T-helper 17 cell (primary cell): ENCODE measurements around the gene BMP2K. TPM values are rescaled to one million over a fixed set of nuclear protein-coding genes. Genes with fewer than 3 reads are reported as not detected.
"Not testable (repeated sequence)": the region's sequence is repeated elsewhere in the genome, so short reads cannot be mapped to it uniquely, and the experiment has no call there.

Source experiments
- ATAC-seq: fragments of 150-1000 bp; cut with Tn5 transposase; 2 replicates; pipeline ENCODE4 v1.10.0; 2021; ENCODE audit warnings: mild to moderate bottlenecking, moderate library complexity
- DNase-seq, 3 donors: peaks; one replicate each; pipeline versions ENCODE4 v3.0.0 to v3.0.0-alpha.2; 2020 to 2021
- H3K9me3 ChIP-seq: one replicate; pipeline ENCODE4 v1.7.0; 2013; ENCODE audit warnings: low read length, mild to moderate bottlenecking; ENCODE audit not compliant: control insufficient read depth, poor library complexity, severe bottlenecking
- H3K27ac Mint-ChIP-seq: one replicate; pipeline ENCODE4 v1.8.0; 2022; ENCODE audit warnings: mild to moderate bottlenecking, moderate library complexity, mixed read lengths
- H3K27me3 Mint-ChIP-seq: one replicate; pipeline ENCODE4 v1.8.0; 2022; ENCODE audit warnings: mixed read lengths
- H3K36me3 Mint-ChIP-seq: one replicate; pipeline ENCODE4 v1.8.0; 2022; ENCODE audit warnings: low read depth, mixed read lengths
- H3K4me1 Mint-ChIP-seq: one replicate; pipeline ENCODE4 v1.8.0; 2022; ENCODE audit warnings: mild to moderate bottlenecking, mixed read lengths
- H3K4me3 Mint-ChIP-seq: one replicate; pipeline ENCODE4 v1.8.0; 2022; ENCODE audit warnings: mild to moderate bottlenecking, moderate library complexity, mixed read lengths
- total RNA-seq, 4 donors: library from RNA in 2 of 4; stranded (reverse) in 2 of 4; gene quantifications; one replicate each; pipeline ENCODE4 v1.2.3 and lab custom pipeline; 2022 to 2026

BMP2K gene
- total RNA-seq, 2 donors from 2014 or later = 6.9 to 11.2 TPM

GRCh38 chr4:78809928-78810835, 34.0 kb downstream of the BMP2K start:
- Mint-ChIP-seq H3K4me1 (no peaks in the 10 kb centered on the region), H3K27me3 (no peaks in the 10 kb centered on the region)

GRCh38 chr4:78811034-78811433, 34.9 kb downstream of the BMP2K start:
- H3K4me1 Mint-ChIP-seq = no peaks in the 10 kb centered on the region
- H3K36me3 Mint-ChIP-seq = peaks cover 3% of the 10 kb centered on the region
- no peaks in the 10 kb centered on the region for H3K27me3 Mint-ChIP-seq
- no peak overlapping the region for H3K27ac Mint-ChIP-seq
- H3K4me3 Mint-ChIP-seq = no peak overlapping the region
- H3K9me3 ChIP-seq = no peaks in the 10 kb centered on the region
- no peak for DNase-seq
- ATAC-seq = no peak

More at GRCh38 chr4:78809928-78810835, 34.0 kb downstream of the BMP2K start:
- H3K27ac Mint-ChIP-seq = no peak overlapping the region
- H3K36me3 Mint-ChIP-seq = peaks cover 2% of the 10 kb centered on the region
- no peak for ATAC-seq
- no peak for DNase-seq
- H3K4me3 Mint-ChIP-seq = no peak overlapping the region
- no peaks in the 10 kb centered on the region for H3K9me3 ChIP-seq

- no peak overlapping the region for H3K27ac Mint-ChIP-seq
- no peaks in the 10 kb centered on the region for H3K27me3 Mint-ChIP-seq
- H3K4me1 Mint-ChIP-seq = peaks cover 3% of the 10 kb centered on the region
- no peak overlapping the region for H3K4me3 Mint-ChIP-seq
- H3K36me3 Mint-ChIP-seq = peaks cover 4% of the 10 kb centered on the region
- ATAC-seq (no peak), DNase-seq (no peak)
- H3K9me3 ChIP-seq = no peaks in the 10 kb centered on the region
Measured at GRCh38 chr4:78818530-78819079, 42.5 kb downstream of the BMP2K start.

- no peak overlapping the region for H3K27ac Mint-ChIP-seq
- no peak for ATAC-seq
- no peak for DNase-seq
- H3K4me1 Mint-ChIP-seq = peaks cover 3% of the 10 kb centered on the region
- H3K4me3 Mint-ChIP-seq = no peak overlapping the region
- peaks cover 6% of the 10 kb centered on the region for H3K36me3 Mint-ChIP-seq
- no peaks in the 10 kb centered on the region for H3K27me3 Mint-ChIP-seq
- no peaks in the 10 kb centered on the region for H3K9me3 ChIP-seq
Measured at GRCh38 chr4:78824001-78824400, 47.9 kb downstream of the BMP2K start.

GRCh38 chr4:78827191-78827590, 51.0 kb downstream of the BMP2K start:
- no peaks in the 10 kb centered on the region for H3K9me3 ChIP-seq
- H3K27me3 Mint-ChIP-seq = no peaks in the 10 kb centered on the region
- H3K4me1 Mint-ChIP-seq = peaks cover 2% of the 10 kb centered on the region
- H3K36me3 Mint-ChIP-seq = peaks cover 6% of the 10 kb centered on the region
- no peak overlapping the region for H3K4me3 Mint-ChIP-seq
- DNase-seq = no peak
- no peak for ATAC-seq
- H3K27ac Mint-ChIP-seq = no peak overlapping the region

- Mint-ChIP-seq H3K27ac (no peak overlapping the region), H3K36me3 (peaks cover 6% of the 10 kb centered on the region), H3K4me1 (peaks cover 2% of the 10 kb centered on the region), H3K27me3 (no peaks in the 10 kb centered on the region), H3K4me3 (no peak overlapping the region)
- no peaks in the 10 kb centered on the region for H3K9me3 ChIP-seq
- DNase-seq (no peak), ATAC-seq (no peak)
Measured at GRCh38 chr4:78829296-78829695, 53.1 kb downstream of the BMP2K start.

GRCh38 chr4:78839676-78840075, 63.5 kb downstream of the BMP2K start:
- DNase-seq, H3K27ac Mint-ChIP-seq, H3K36me3 Mint-ChIP-seq, H3K9me3 ChIP-seq, H3K4me1 Mint-ChIP-seq, H3K27me3 Mint-ChIP-seq, ATAC-seq, H3K4me3 Mint-ChIP-seq: not testable (repeated sequence)

DNA sequence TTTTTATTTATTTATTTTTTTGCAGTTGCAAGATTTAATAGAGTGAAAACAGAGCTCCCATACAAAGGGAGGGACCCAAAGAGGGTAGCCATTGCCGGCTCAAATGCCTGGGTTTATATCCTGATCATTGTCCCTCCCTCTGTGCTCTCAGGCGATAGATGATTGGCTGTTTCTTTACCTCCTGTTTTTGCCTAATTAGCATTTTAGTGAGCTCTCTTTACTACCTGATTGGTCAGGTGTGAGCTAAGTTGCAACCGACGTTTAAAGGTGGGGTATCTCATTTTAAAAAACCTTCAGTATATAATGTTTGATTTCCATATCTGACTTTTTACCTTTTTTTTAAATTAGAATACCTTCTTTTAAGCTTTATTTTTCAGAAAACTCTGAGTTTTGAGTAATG, 64.1 kb downstream of the BMP2K start:
- not testable (repeated sequence) for ATAC-seq, H3K36me3 Mint-ChIP-seq, H3K4me1 Mint-ChIP-seq, H3K27me3 Mint-ChIP-seq, H3K9me3 ChIP-seq, H3K4me3 Mint-ChIP-seq, H3K27ac Mint-ChIP-seq, DNase-seq

DNA sequence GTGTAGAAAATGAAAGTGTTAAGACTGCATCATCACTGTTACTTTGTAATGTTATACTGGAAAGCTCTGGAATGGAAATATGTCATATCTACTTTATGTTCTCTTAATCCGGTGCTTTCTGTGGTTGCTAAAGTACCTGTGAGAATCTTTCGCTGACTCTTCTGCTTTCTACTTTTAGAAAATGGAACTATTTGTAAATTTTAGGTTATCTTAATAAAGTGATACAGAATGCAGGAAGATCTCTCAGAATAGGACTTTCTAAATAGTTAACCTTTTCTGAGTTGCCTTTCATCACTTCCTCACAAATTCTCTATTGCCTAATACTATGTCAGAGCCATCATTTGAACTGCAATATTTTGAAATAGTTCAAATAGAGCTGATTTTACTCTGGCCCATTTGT, 69.3 kb downstream of the BMP2K start:
- no peaks in the 10 kb centered on the region for H3K27me3 Mint-ChIP-seq
- no peaks in the 10 kb centered on the region for H3K9me3 ChIP-seq
- H3K4me1 Mint-ChIP-seq = no peaks in the 10 kb centered on the region
- no peak overlapping the region for H3K27ac Mint-ChIP-seq
- no peaks in the 10 kb centered on the region for H3K36me3 Mint-ChIP-seq
- DNase-seq (no peak), ATAC-seq (no peak)
- H3K4me3 Mint-ChIP-seq = no peak overlapping the region

GRCh38 chr4:78846258-78846657, 70.1 kb downstream of the BMP2K start:
- no peak for ATAC-seq
- DNase-seq = no peak
- H3K27ac Mint-ChIP-seq = no peak overlapping the region
- H3K4me3 Mint-ChIP-seq = no peak overlapping the region
- no peaks in the 10 kb centered on the region for H3K36me3 Mint-ChIP-seq
- H3K9me3 ChIP-seq = no peaks in the 10 kb centered on the region
- no peaks in the 10 kb centered on the region for H3K27me3 Mint-ChIP-seq
- no peaks in the 10 kb centered on the region for H3K4me1 Mint-ChIP-seq

- Mint-ChIP-seq H3K4me1 (peaks cover 4% of the 10 kb centered on the region), H3K27me3 (no peaks in the 10 kb centered on the region), H3K27ac (no peak overlapping the region), H3K4me3 (no peak overlapping the region), H3K36me3 (no peaks in the 10 kb centered on the region)
- no peaks in the 10 kb centered on the region for H3K9me3 ChIP-seq
- DNase-seq = no peak
- ATAC-seq = no peak
Measured at GRCh38 chr4:78862314-78862737, 86.2 kb downstream of the BMP2K start.

DNA sequence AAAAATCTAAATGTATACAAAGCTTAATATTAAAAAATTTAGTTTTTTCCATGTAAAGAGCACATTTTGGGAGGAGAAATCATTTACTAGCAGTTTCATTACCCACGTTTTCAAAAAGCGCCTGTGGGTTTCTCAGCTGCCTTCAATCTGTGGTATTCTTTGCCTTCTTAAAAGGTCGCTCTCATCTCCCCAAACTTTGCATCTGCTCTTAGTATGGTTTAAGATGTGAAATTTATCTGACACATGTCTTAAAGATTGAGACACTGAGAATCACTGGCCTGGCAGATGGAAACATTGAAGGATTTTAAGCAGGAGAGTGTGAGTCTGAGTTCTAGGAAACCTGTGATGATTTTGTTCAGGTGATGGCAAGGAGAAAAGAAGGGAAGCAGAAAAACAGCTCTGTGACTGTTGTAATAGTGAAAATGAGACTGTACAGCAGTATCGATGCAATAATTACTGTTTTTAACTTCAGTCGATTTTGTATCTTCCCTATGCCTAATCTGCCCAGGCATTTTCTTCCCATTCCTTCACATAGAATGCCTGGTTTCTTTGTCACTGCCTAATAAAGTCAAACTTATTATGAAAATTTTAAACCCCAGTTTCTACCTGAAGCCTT, 87.2 kb downstream of the BMP2K start:
- ATAC-seq = no peak
- Mint-ChIP-seq H3K36me3 (no peaks in the 10 kb centered on the region), H3K4me3 (no peak overlapping the region), H3K27me3 (no peaks in the 10 kb centered on the region), H3K4me1 (peaks cover 4% of the 10 kb centered on the region), H3K27ac (no peak overlapping the region)
- H3K9me3 ChIP-seq = no peaks in the 10 kb centered on the region
- no peak for DNase-seq

- Mint-ChIP-seq H3K4me1 (peaks cover 4% of the 10 kb centered on the region), H3K36me3 (no peaks in the 10 kb centered on the region), H3K27me3 (no peaks in the 10 kb centered on the region), H3K27ac (no peak overlapping the region), H3K4me3 (no peak overlapping the region)
- H3K9me3 ChIP-seq = no peaks in the 10 kb centered on the region
- ATAC-seq (no peak), DNase-seq (no peak)
Measured at GRCh38 chr4:78863991-78864390, 87.8 kb downstream of the BMP2K start.
